Stimulated activated CD8-positive, alpha-beta memory T cell treated with anti-CD3 and anti-CD28 coated beads, Interleukin-7, amount 100 ng/mL, for 24 hours (primary cell): ENCODE data around the gene MACF1.
"Not testable (repeated sequence)": the region's sequence is repeated elsewhere in the genome, so short reads cannot be mapped to it uniquely, and the experiment has no call there.

Source experiments
- DNase-seq: peaks from one replicate; pipeline ENCODE4 v3.0.0-alpha.2; 2020; ENCODE audit warnings: low read depth

MACF1 gene

GRCh38 chr1:39492118-39493042 lies 287.9 kb downstream of the MACF1 start:
- DNase-seq, result not testable (repeated sequence)

- not testable (repeated sequence) for DNase-seq
Observed at GRCh38 chr1:39493043-39493810, 288.7 kb downstream of the MACF1 start.

GRCh38 chr1:39494671-39495410 lies 290.3 kb downstream of the MACF1 start:
- DNase-seq, result no peak

GRCh38 chr1:39496520-39496919 lies 292.0 kb downstream of the MACF1 start:
- not testable (repeated sequence) for DNase-seq

- no peak for DNase-seq
Observed at GRCh38 chr1:39497585-39497984, 293.1 kb downstream of the MACF1 start.

- not testable (repeated sequence) for DNase-seq
Observed at GRCh38 chr1:39498096-39498710, 293.7 kb downstream of the MACF1 start.

DNA sequence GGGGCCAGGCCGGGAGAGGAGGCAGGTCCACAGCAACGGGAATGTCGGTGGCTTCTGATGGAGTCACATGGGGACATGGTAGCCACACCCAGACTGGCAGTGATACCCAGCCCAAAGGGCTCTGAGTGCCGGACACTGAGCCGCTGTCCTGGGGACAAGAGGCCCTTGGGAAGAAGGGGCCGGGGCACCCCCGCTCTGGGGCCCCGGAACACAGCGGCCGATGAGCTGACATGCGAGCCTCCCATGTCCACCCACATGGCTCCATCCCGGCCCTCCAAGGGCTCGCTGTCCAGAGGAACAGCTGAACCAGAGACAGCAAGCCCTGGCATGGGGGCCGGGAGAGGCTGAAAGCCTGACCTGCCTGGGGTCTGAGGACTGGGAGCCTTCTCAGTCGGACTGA lies 294.3 kb downstream of the MACF1 start:
- not testable (repeated sequence) for DNase-seq

DNA sequence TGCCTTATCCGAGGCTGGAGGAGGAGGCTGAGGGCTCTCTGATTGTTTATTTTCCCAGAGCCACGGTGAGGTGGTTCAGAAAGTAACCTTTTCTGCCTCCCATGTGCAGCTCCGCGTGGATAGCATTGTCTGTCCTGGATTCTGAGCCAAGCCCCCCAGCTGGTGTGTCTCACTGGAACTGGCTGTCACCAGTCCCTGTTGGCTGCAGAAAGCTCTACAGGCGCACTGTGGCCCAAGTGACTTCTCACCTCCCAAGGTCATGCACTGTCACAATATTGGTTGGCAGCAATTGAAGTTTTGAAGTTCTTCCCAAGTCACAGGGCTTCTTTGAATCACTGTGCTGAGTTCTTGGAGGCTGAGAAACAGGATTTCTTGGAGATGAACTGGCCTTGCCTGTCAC lies 295.2 kb downstream of the MACF1 start:
- DNase-seq, result no peak

DNA sequence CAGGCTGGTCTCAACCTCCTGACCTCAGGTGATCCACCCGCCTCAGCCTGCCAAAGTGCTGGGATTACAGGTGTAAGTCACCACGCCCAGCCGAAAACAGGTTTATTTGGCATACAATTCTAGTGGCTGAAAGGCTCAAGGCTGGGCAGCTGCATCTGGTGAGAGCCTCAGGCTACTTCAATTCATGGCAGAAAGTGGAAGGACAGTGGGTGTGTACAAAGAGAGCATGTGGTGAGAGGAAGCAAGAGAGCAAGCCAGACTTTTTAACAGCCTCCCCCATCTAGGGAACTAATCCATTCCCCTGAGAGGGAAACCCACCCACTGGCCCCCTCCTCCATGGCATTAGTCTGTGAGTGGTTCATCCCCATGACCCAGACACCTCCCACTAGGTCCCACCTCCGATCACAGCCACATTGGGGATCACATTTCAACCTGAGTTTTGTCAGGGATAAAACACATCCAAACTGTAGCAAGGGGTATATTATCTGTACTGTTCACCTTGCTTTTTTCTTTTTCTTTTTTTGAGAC lies 296.4 kb downstream of the MACF1 start:
- DNase-seq, result no peak

DNA sequence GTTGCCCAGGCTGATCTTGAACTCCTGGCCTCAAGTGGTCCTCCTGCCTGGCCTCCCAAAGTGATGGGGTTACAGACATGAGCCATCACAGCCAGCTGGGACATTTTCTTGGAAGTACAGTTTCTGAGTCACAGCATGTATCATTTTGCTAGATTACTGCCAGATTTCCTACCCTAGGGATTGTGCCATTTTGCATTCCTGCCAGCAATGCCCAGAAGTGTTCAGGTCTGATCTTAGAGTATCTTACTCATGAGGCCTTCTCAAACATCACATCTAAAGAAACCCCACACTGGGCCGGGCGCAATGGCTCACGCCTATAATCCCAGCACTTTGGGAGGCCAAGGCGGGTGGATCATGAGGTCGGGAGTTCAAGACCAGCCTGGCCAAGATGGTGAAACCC lies 297.2 kb downstream of the MACF1 start:
- DNase-seq, result no peak

DNA sequence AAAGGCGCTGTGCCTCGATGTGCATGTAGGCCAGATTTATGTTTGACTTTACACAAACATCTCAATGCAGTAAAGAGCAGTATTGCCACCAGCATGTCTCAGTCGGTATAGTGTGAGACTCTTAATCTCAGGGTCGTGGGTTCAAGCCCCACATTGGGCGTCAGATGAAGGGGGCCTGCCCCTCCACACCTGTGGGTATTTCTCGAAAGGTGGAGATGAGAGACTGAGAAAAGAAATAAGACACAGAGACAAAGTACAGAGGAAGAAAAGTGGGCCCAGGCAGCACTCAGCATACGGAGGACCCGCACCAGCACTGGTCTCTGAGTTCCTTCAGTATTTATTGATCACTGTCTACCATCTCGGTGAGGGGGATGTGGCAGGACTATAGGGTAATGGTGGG lies 299.9 kb downstream of the MACF1 start:
- DNase-seq, result not testable (repeated sequence)

- DNase-seq, result no peak
Observed at GRCh38 chr1:39505289-39505688, 300.8 kb downstream of the MACF1 start.

GRCh38 chr1:39507230-39507928 lies 302.9 kb downstream of the MACF1 start:
- no peak for DNase-seq

- no peak for DNase-seq
Observed at GRCh38 chr1:39508266-39508665, 303.8 kb downstream of the MACF1 start.

GRCh38 chr1:39508857-39509305 lies 304.4 kb downstream of the MACF1 start:
- no peak for DNase-seq

DNA sequence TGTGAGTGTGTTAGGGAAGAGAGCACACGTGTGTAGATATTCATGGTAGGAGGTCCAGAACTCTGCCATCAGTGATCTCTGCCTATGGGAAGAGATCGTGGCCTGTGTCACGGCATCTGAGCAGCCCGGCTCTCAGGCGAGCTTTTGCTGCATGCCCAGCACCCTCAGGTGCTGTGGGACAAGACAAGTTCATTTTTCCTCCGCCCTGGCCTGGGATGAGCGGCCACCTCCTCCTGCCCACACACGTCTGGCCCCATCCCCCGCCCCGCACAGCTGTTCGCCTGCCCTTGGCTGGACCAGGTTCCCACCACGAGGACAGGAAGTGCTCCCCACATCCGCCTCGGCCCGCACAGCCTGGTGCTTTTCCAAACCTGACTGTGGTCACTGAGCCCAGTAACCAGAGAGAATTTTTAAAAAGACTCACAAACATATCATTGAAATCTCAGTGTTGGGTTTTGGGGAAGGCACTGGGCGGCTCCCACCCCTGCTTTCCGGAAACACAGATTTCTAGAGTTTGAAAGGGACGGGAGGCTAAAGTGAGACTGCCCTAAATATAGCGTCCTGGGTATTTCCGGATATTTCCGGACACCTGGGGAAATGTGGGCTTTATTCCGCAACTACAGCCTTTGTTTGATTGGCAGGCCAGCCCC lies 305.0 kb downstream of the MACF1 start:
- DNase-seq, result no peak

DNA sequence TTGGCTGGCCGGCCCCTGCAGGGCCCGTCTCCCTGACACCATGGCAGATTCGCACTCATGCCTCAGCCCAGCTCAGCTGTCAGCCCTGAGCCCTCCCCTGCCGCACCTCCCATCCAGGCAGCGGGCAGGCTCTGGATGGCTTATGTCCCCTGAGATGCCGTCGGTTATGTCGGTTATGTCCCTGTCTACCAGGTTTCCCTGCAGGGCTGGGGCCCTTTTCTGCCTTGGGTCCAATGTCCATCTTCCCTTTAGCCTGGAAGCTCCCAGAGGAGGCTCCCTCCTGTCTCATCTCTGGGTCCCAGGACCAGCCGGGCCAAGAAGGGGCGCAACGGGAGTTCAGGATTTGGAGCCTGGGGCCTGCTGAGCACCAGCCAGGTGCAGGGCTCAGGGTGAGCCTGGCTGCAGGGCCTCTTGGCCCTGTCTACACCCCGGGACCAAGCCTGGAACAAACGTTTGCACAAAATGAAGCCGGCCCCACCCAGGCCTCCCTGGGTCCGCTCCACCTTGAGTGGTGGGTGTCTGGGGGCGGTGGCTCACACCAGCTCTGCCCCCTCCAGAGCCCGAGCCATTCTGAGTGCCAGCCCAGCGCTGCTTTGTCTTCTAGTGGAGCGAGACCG lies 306.2 kb downstream of the MACF1 start:
- DNase-seq, result not testable (repeated sequence)

DNA sequence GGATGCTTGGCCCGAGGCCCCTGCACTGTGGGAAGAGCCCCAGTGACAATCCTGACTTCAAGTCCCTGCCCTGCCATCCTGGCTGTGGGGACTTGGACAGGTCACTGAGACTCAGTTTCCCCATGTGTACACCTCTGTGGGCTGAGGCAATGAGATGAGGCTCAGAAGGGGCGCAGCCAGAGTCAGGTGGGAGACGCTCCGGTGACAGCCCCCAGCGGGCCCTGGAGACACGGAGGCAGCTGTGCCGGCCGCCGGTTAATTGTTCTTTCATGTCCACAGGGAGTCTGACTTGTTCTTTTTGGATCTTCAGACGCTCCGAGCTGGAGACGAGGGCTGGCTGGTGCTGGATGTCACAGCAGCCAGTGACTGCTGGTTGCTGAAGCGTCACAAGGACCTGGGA lies 307.0 kb downstream of the MACF1 start:
- DNase-seq, result not testable (repeated sequence)

DNA sequence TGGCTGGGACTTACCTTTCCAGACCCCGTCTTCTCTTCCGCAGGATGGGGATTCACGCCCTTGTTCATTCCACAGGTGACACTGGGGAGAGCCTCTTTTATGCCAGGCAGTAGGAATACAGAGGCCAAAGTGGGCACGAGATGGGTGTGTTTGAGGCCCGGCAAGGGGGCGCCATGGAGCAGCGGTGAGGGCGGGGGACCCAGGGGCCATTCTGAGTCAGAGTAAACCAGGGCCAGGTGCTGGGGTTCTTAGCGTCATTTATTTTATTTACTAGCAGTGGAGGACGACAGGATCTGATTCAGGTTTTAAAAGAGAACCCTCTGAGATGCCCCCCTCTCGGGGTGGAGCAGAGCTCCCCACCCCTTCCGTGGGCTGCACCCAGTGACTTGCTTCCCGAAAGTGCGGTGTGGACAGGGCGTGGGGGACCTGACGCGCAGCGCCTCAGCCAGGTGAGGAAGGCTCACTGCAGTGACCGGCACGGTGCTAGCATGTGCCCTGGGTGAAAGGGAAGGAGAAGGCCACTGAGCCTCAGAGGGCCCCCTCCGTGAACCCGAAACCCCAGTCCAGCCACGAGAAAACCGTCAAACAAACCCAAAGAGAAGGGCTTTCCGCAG lies 307.8 kb downstream of the MACF1 start:
- not testable (repeated sequence) for DNase-seq
